ENCODE results near the gene CFAP43.
A peak's percentile ranks its signal among the peaks of the same experiment; 100 is the strongest.

CFAP43 gene

DNA sequence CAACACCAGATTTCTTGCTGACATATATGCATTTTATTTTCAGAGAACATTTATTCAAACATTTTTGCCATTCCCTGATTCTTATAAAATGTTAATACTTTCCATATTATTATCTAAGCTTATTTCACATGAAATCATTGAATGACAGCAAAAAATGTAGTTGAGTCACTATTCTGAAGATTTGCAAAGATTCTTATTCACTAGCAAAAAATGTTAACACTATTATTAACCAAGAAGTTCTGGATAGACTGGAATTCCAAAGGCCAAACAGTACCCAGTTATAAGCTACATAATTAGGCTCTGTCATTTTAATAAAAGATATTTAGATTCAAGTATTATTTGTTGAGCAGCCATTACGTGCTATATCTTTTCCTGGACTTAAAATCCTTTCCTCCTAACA lies 41.1 kb upstream of the CFAP43 start:
- Histone ChIP-seq H3K4ac (ENCODE audit: low read depth, low read length) (no peak overlapping the region), H4K12ac (ENCODE audit: low read depth, low read length) (no peak overlapping the region), H3K79me2 (ENCODE audit: control insufficient read depth, insufficient read depth, low read length, poor library complexity) (no peaks in the 10 kb centered on the region), H3K36me3 (ENCODE audit: control insufficient read depth in 1 of 2, insufficient read depth in 2 of 2, low read length in 2 of 2) (no peaks in the 10 kb centered on the region), H2BK5ac (ENCODE audit: low read depth, low read length, poor library complexity) (no peak overlapping the region), H4K91ac (ENCODE audit: low read depth, low read length) (no peak overlapping the region), H2BK120ac (ENCODE audit: insufficient read depth, low read length, poor library complexity) (no peak overlapping the region), H2BK12ac (ENCODE audit: low read length) (no peak overlapping the region), H3K27ac (ENCODE audit: low read depth, low read length) (no peak overlapping the region), H3K4me3 (ENCODE audit: low read depth, low read length) (no peak overlapping the region), H3K4me1 (ENCODE audit: control insufficient read depth in 1 of 2, insufficient read depth in 2 of 2, low read length in 2 of 2) (peaks cover 2 to 4% of the 10 kb centered on the region in 2 experiments), H4K8ac (ENCODE audit: low read depth, low read length) (no peak overlapping the region), H2AK5ac (ENCODE audit: low read length) (no peak overlapping the region), H3K14ac (ENCODE audit: low read length) (no peak overlapping the region), H3K9ac (ENCODE audit: low read length) (no peak overlapping the region), H3K23ac (ENCODE audit: low read length) (no peak overlapping the region), H3K79me1 (ENCODE audit: low read length) (peaks cover 6% of the 10 kb centered on the region), H3K27me3 (ENCODE audit: insufficient read depth, low read length) (no peaks in the 10 kb centered on the region), H3K9me3 (ENCODE audit: insufficient read depth, low read depth, low read length) (no peaks in the 10 kb centered on the region), H3K4me2 (ENCODE audit: low read length) (no peak overlapping the region), H2AFZ (ENCODE audit: insufficient read depth, low read length, poor library complexity) (no peak overlapping the region), H3K18ac (ENCODE audit: low read length) (no peak overlapping the region)
- WGBS (ENCODE audit: extremely low coverage, insufficient coverage, insufficient read length), result no CpG with 5 or more reads among the region's 1 CpG
- DNase-seq, result peak in 1 of 2 donors; percentile 78

GRCh38 chr10:104268713-104269645 lies 36.8 kb upstream of the CFAP43 start, which contains the start of gene GSTO2:
Gene GSTO2 (plus strand): TSS chr10:104269184. CDS start chr10:104274916, 5,732 bp downstream.
- H3K9me3 ChIP-seq (ENCODE audit: insufficient read depth, low read depth, low read length), result no peaks in the 10 kb centered on the region
- H3K18ac ChIP-seq (ENCODE audit: low read length), result peak within 1 kb of the TSS; percentile 34
- no peak within 1 kb of the TSS for H2AK5ac ChIP-seq (ENCODE audit: low read length)
- no peak within 1 kb of the TSS for H2BK12ac ChIP-seq (ENCODE audit: low read length)
- peak within 1 kb of the TSS; percentile 79 for H4K12ac ChIP-seq (ENCODE audit: low read depth, low read length)
- no peak within 1 kb of the TSS for H2BK120ac ChIP-seq (ENCODE audit: insufficient read depth, low read length, poor library complexity)
- H3K4me2 ChIP-seq (ENCODE audit: low read length), result peak within 1 kb of the TSS; percentile 89
- peaks cover 2 to 4% of the 10 kb centered on the region in 2 experiments for H3K4me1 ChIP-seq (ENCODE audit: control insufficient read depth in 1 of 2, insufficient read depth in 2 of 2, low read length in 2 of 2)
- peak; percentile 99 for DNase-seq
- peak within 1 kb of the TSS; percentile 95 for H3K4me3 ChIP-seq (ENCODE audit: low read depth, low read length)
- peak within 1 kb of the TSS; percentile 98 for H3K9ac ChIP-seq (ENCODE audit: low read length)
- peaks cover 6% of the 10 kb centered on the region for H3K79me1 ChIP-seq (ENCODE audit: low read length)
- H3K23ac ChIP-seq (ENCODE audit: low read length), result no peak within 1 kb of the TSS
- H3K27me3 ChIP-seq (ENCODE audit: insufficient read depth, low read length), result no peaks in the 10 kb centered on the region
- peak within 1 kb of the TSS; percentile 56 for H2AFZ ChIP-seq (ENCODE audit: insufficient read depth, low read length, poor library complexity)
- peaks cover 5 to 12% of the 10 kb centered on the region in 2 experiments for H3K36me3 ChIP-seq (ENCODE audit: control insufficient read depth in 1 of 2, insufficient read depth in 2 of 2, low read length in 2 of 2)
- no peaks in the 10 kb centered on the region for H3K79me2 ChIP-seq (ENCODE audit: control insufficient read depth, insufficient read depth, low read length, poor library complexity)
- H4K91ac ChIP-seq (ENCODE audit: low read depth, low read length), result peak within 1 kb of the TSS; percentile 70
- H3K4ac ChIP-seq (ENCODE audit: low read depth, low read length), result peak within 1 kb of the TSS; percentile 37
- peak within 1 kb of the TSS; percentile 83 for H4K8ac ChIP-seq (ENCODE audit: low read depth, low read length)
- WGBS (ENCODE audit: extremely low coverage, insufficient coverage, insufficient read length), result no CpG with 5 or more reads among the region's 59 CpGs
- peak within 1 kb of the TSS; percentile 57 for H3K27ac ChIP-seq (ENCODE audit: low read depth, low read length)
- peak within 1 kb of the TSS; percentile 20 for H2BK5ac ChIP-seq (ENCODE audit: low read depth, low read length, poor library complexity)
- H3K14ac ChIP-seq (ENCODE audit: low read length), result peak within 1 kb of the TSS; percentile 57

GRCh38 chr10:104268405-104268712 lies 36.2 kb upstream of the CFAP43 start:
- Histone ChIP-seq H3K79me1 (ENCODE audit: low read length) (peaks cover 6% of the 10 kb centered on the region), H2AFZ (ENCODE audit: insufficient read depth, low read length, poor library complexity) (peak overlapping the region; percentile 30), H2BK12ac (ENCODE audit: low read length) (no peak overlapping the region), H4K8ac (ENCODE audit: low read depth, low read length) (peak overlapping the region; percentile 83), H4K91ac (ENCODE audit: low read depth, low read length) (peak overlapping the region; percentile 70), H3K4me2 (ENCODE audit: low read length) (peak overlapping the region; percentile 89), H3K4ac (ENCODE audit: low read depth, low read length) (no peak overlapping the region), H3K36me3 (ENCODE audit: control insufficient read depth in 1 of 2, insufficient read depth in 2 of 2, low read length in 2 of 2) (peaks cover 5 to 12% of the 10 kb centered on the region in 2 experiments), H2AK5ac (ENCODE audit: low read length) (no peak overlapping the region), H3K9ac (ENCODE audit: low read length) (peak overlapping the region; percentile 98), H2BK120ac (ENCODE audit: insufficient read depth, low read length, poor library complexity) (no peak overlapping the region), H3K18ac (ENCODE audit: low read length) (no peak overlapping the region), H2BK5ac (ENCODE audit: low read depth, low read length, poor library complexity) (no peak overlapping the region), H3K27me3 (ENCODE audit: insufficient read depth, low read length) (no peaks in the 10 kb centered on the region), H4K12ac (ENCODE audit: low read depth, low read length) (peak overlapping the region; percentile 75), H3K4me1 (ENCODE audit: control insufficient read depth in 1 of 2, insufficient read depth in 2 of 2, low read length in 2 of 2) (peaks cover 2 to 4% of the 10 kb centered on the region in 2 experiments), H3K79me2 (ENCODE audit: control insufficient read depth, insufficient read depth, low read length, poor library complexity) (no peaks in the 10 kb centered on the region), H3K14ac (ENCODE audit: low read length) (peak overlapping the region; percentile 40), H3K23ac (ENCODE audit: low read length) (no peak overlapping the region), H3K27ac (ENCODE audit: low read depth, low read length) (peak overlapping the region; percentile 57), H3K4me3 (ENCODE audit: low read depth, low read length) (peak overlapping the region; percentile 95), H3K9me3 (ENCODE audit: insufficient read depth, low read depth, low read length) (no peaks in the 10 kb centered on the region)
- WGBS (ENCODE audit: extremely low coverage, insufficient coverage, insufficient read length), result no CpG with 5 or more reads among the region's 10 CpGs
- peak in 1 of 2 donors; percentile 37 for DNase-seq

DNA sequence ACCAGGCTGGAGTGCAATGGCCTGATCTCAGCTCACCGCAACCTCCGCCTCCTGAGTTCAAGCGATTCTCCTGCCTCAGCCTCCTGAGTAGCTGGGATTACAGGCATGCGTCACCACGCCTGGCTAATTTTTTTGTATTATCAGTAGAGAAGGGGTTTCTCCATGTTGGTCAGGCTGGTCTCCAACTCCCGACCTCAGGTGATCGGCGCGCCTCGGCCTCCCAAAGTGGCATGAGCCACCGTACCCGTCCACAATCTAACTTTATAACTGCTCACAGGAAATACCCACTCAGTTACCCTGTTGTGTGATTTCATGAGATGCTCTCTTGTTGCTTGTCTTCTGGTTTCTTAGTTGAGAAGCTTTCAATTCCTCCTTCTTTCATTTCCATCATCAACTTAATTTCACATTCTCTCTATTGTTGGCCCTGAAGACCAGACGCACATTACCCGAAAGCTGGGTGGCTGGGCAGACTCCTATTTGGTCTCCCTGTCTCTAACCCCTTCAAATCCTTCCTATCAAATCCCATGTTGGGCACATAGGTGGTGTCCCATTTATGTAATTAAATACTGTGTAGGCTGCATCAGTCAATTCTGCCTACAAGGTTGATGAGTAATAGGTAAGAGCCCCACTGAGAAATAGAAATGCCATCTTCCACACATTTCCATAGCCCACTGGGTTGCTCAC lies 35.7 kb upstream of the CFAP43 start:
- no peak overlapping the region for H3K27ac ChIP-seq (ENCODE audit: low read depth, low read length)
- no peak overlapping the region for H4K91ac ChIP-seq (ENCODE audit: low read depth, low read length)
- no CpG with 5 or more reads among the region's 14 CpGs for WGBS (ENCODE audit: extremely low coverage, insufficient coverage, insufficient read length)
- H3K4me3 ChIP-seq (ENCODE audit: low read depth, low read length), result no peak overlapping the region
- H3K4me1 ChIP-seq (ENCODE audit: control insufficient read depth in 1 of 2, insufficient read depth in 2 of 2, low read length in 2 of 2), result peaks cover 2 to 4% of the 10 kb centered on the region in 2 experiments
- H3K9ac ChIP-seq (ENCODE audit: low read length), result peak overlapping the region; percentile 98
- H3K79me2 ChIP-seq (ENCODE audit: control insufficient read depth, insufficient read depth, low read length, poor library complexity), result no peaks in the 10 kb centered on the region
- no peak overlapping the region for H3K14ac ChIP-seq (ENCODE audit: low read length)
- no peaks in the 10 kb centered on the region for H3K9me3 ChIP-seq (ENCODE audit: insufficient read depth, low read depth, low read length)
- no peak overlapping the region for H3K23ac ChIP-seq (ENCODE audit: low read length)
- no peak overlapping the region for H4K12ac ChIP-seq (ENCODE audit: low read depth, low read length)
- no peak overlapping the region for H2BK5ac ChIP-seq (ENCODE audit: low read depth, low read length, poor library complexity)
- peaks cover 6% of the 10 kb centered on the region for H3K79me1 ChIP-seq (ENCODE audit: low read length)
- no peak overlapping the region for H3K4ac ChIP-seq (ENCODE audit: low read depth, low read length)
- H3K27me3 ChIP-seq (ENCODE audit: insufficient read depth, low read length), result no peaks in the 10 kb centered on the region
- H2BK120ac ChIP-seq (ENCODE audit: insufficient read depth, low read length, poor library complexity), result no peak overlapping the region
- H3K36me3 ChIP-seq (ENCODE audit: control insufficient read depth in 1 of 2, insufficient read depth in 2 of 2, low read length in 2 of 2), result peaks cover 5 to 12% of the 10 kb centered on the region in 2 experiments
- no peak overlapping the region for H4K8ac ChIP-seq (ENCODE audit: low read depth, low read length)
- no peak overlapping the region for H2AK5ac ChIP-seq (ENCODE audit: low read length)
- H2BK12ac ChIP-seq (ENCODE audit: low read length), result no peak overlapping the region
- no peak overlapping the region for H2AFZ ChIP-seq (ENCODE audit: insufficient read depth, low read length, poor library complexity)
- DNase-seq, result no peak
- H3K18ac ChIP-seq (ENCODE audit: low read length), result no peak overlapping the region
- peak overlapping the region; percentile 89 for H3K4me2 ChIP-seq (ENCODE audit: low read length)

All from trophoblast cell (in vitro differentiated cells and primary cell).